Pancreas (tissue), 10 donors: ENCODE results near the gene HCN1. TPM values are rescaled to one million over a fixed set of nuclear protein-coding genes. Genes with fewer than 3 reads are reported as not detected.
A peak's percentile ranks its signal among the peaks of the same experiment; 100 is the strongest.

Experiments used
- ATAC-seq, 4 donors: fragments of 200-7000 bp; cut with Tn5 transposase; one replicate each; pipeline versions ENCODE4 v1.8.0 to v1.9.1; 2020; ENCODE audit warnings: mild to moderate bottlenecking in 4 of 4, moderate library complexity in 4 of 4
- DNase-seq, 6 donors: peaks; one replicate each; pipeline ENCODE4 v3.0.0-alpha.2; 2020
- FAIRE-seq: peaks from 2 replicates; lab custom pipeline; 2012; peaks lifted over from hg19 to GRCh38; lab: Jason Lieb, UNC
- H3K27ac ChIP-seq, 4 donors: fragments of 200-600 bp; sonication (generic); 1 replicate in 3 of 4; 2 replicates in 1 of 4; pipeline versions ENCODE4 v1.5.0 to v1.8.0; 2020
- H3K27me3 ChIP-seq, 4 donors: fragments of 200-600 bp; one replicate each; pipeline ENCODE4 v1.8.0; 2021
- H3K36me3 ChIP-seq, 3 donors: fragments of 200-600 bp; sonication (generic) in 1 of 3; one replicate each; pipeline versions ENCODE4 v1.5.0 to v1.8.0; 2020 to 2021
- H3K4me1 ChIP-seq, 3 donors: fragments of 200-600 bp; one replicate each; pipeline ENCODE4 v1.8.0; 2021
- H3K4me3 ChIP-seq, 4 donors: fragments of 200-600 bp; sonication (generic) in 2 of 4; one replicate each; pipeline versions ENCODE4 v1.5.0 to v1.8.0; 2020 to 2021
- H3K9me3 ChIP-seq, 4 donors: fragments of 200-600 bp; one replicate each; pipeline ENCODE4 v1.8.0; 2021
- WGBS, 2 donors: extraction: QIAGEN DNeasy Blood & Tissue Kit; methylation state at CpG; one replicate each; pipeline ENCODE4 v1.1.7; 2013; 5-methylcytosine and 5-hydroxymethylcytosine counted together
- intact Hi-C, 3 donors: fragments of 100-400 bp; cut with DNase I; formaldehyde crosslinking; loops; one replicate each; pipeline versions ENCODE4 v1.11.1 to v1.14.2; 2022
- polyA plus RNA-seq, 2 donors: library from polyadenylated mRNA; stranded (reverse); fragments of 200-250 nt; gene quantifications; one replicate each; pipeline ENCODE4 v1.2.3, GENCODE V29; 2013
- total RNA-seq, 6 donors: library from RNA; stranded (reverse); fragmentation: NEBNext Ultra II Directional in 4 of 6; extraction: Animal tissue kit (Norgen Biotek cat#: 25700) in 4 of 6; gene quantifications; one replicate each; pipeline versions ENCODE4 v1.2.1 to v1.2.4, GENCODE V29; 2021 to 2023
- TF ChIP-seq, protein P1 (sequence below), 4 donors: fragments of 200-600 bp; sonication (generic) in 3 of 4; IDR thresholded peaks; one replicate each; pipeline versions ENCODE4 v1.5.0 to v1.8.0; 2021; ENCODE audit warnings: antibody characterized with exemption in 4 of 4
- donor health status: healthy with polysubstance abuse.
- donor health status: DM: no; HTN: no; CAD: no; lungs with moderate emphysema.
- donor health status: DM: no; HTN: no; CAD: no.
- donor health status: control.
- donor health status: control.
- donor health status: Bipolar disorder and iron deficiency.
- donor health status: DM: yes; HTN: yes; CAD: no.
- donor health status: DM: no; HTN: no; CAD: no.
- donor health status: DM: no; HTN: no; CAD: no.
- donor health status: DM: yes; HTN: yes; CAD: no.

HCN1 gene
- total and polyA plus RNA-seq, 8 donors, result 0.08 to 1.5 (median 0.33) TPM

DNA sequence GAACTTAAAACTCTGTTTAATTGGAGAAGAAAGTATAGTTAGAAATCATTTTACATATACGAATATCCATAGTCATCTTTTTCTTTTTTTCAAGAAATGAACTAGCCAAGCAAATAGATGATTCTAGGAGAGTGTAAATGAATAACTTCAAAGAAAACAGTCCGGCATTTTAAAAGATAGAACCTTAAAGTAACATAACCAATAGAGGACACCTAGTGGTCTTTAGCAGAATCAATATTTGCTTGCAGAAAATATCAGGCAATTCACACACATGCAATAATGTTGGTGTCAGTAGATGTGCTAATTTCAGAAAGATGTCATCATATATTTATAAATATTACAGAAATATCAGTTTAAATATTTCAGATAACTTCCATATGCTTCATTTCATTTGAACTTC lies 57.1 kb downstream of the HCN1 start:
- TF ChIP-seq, protein P1, sequence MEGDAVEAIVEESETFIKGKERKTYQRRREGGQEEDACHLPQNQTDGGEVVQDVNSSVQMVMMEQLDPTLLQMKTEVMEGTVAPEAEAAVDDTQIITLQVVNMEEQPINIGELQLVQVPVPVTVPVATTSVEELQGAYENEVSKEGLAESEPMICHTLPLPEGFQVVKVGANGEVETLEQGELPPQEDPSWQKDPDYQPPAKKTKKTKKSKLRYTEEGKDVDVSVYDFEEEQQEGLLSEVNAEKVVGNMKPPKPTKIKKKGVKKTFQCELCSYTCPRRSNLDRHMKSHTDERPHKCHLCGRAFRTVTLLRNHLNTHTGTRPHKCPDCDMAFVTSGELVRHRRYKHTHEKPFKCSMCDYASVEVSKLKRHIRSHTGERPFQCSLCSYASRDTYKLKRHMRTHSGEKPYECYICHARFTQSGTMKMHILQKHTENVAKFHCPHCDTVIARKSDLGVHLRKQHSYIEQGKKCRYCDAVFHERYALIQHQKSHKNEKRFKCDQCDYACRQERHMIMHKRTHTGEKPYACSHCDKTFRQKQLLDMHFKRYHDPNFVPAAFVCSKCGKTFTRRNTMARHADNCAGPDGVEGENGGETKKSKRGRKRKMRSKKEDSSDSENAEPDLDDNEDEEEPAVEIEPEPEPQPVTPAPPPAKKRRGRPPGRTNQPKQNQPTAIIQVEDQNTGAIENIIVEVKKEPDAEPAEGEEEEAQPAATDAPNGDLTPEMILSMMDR (IDR thresholded peaks at IDR 0.05), result peak in 1 of 4 donors; percentile 18
- Histone ChIP-seq H3K9me3 (no peaks in the 10 kb centered on the region), H3K36me3 (no peaks in the 10 kb centered on the region), H3K4me1 (peaks cover 0 to 15% (median 0%) of the 10 kb centered on the region in 3 donors), H3K27me3 (no peaks in the 10 kb centered on the region), H3K4me3 (no peak overlapping the region), H3K27ac (no peak overlapping the region)
- FAIRE-seq (no peak), ATAC-seq (peak in 3 of 4 donors; percentile 73 to 87 (median 77)), DNase-seq (no peak)
- intact Hi-C loops, result no loop called here
- WGBS, 2 donors, result 3 to 8% methylated on average over 2 of the region's 2 CpGs

- no peaks in the 10 kb centered on the region for H3K9me3 ChIP-seq
- ATAC-seq (no peak), FAIRE-seq (no peak), DNase-seq (no peak)
- no peak overlapping the region for H3K27ac ChIP-seq
- TF ChIP-seq, protein P1 (IDR thresholded peaks at IDR 0.05), result no peak
- H3K27me3 ChIP-seq, result no peaks in the 10 kb centered on the region
- 76 to 84% methylated on average over 2 of the region's 2 CpGs for WGBS, 2 donors
- no peak overlapping the region for H3K4me3 ChIP-seq
- H3K4me1 ChIP-seq, result no peaks in the 10 kb centered on the region
- H3K36me3 ChIP-seq, result no peaks in the 10 kb centered on the region
- intact Hi-C loops, result no loop called here
Observed at GRCh38 chr5:45627076-45627656, 69.0 kb downstream of the HCN1 start.

DNA sequence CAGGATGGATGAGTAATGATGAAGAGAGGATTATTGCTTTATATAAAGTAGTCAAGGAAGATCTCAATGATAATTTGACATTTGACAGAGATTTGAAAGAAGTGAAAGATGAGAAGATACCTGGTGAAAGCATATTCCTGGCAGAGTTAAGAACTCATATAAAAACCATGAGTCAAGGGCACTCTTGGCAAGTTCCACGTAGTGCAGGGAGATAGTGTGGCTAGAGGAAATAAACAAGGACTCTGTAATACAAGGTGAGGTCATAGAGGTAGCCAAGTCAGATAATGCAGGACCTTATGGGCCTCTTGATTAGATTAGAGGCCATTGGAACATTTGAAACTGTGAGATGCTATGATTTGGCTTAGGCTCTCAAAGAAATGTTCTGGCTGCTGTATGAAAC lies 72.3 kb downstream of the HCN1 start:
- H3K4me3 ChIP-seq, result no peak overlapping the region
- FAIRE-seq (no peak), ATAC-seq (peak; percentile 67 to 97 (median 90)), DNase-seq (peak in 1 of 6 donors; percentile 17)
- WGBS, 2 donors, result 18 to 23% methylated on average over 1 of the region's 1 CpG
- H3K9me3 ChIP-seq, result no peaks in the 10 kb centered on the region
- TF ChIP-seq, protein P1 (IDR thresholded peaks at IDR 0.05), result no peak
- no peaks in the 10 kb centered on the region for H3K36me3 ChIP-seq
- H3K27me3 ChIP-seq, result no peaks in the 10 kb centered on the region
- no peaks in the 10 kb centered on the region for H3K4me1 ChIP-seq
- intact Hi-C loops, result no loop called here
- no peak overlapping the region for H3K27ac ChIP-seq

- H3K9me3 ChIP-seq, result no peaks in the 10 kb centered on the region
- TF ChIP-seq, protein P1 (IDR thresholded peaks at IDR 0.05), result no peak
- no peaks in the 10 kb centered on the region for H3K36me3 ChIP-seq
- H3K4me3 ChIP-seq, result no peak overlapping the region
- intact Hi-C loops, result no loop called here
- DNase-seq (no peak), FAIRE-seq (no peak), ATAC-seq (no peak)
- H3K4me1 ChIP-seq, result no peaks in the 10 kb centered on the region
- H3K27me3 ChIP-seq, result no peaks in the 10 kb centered on the region
- H3K27ac ChIP-seq, result no peak overlapping the region
Observed at GRCh38 chr5:45622365-45622764, 73.8 kb downstream of the HCN1 start.

- WGBS, 2 donors, result 75 to 80% methylated on average over 3 of the region's 3 CpGs
- ATAC-seq, result no peak
- intact Hi-C loops, result no loop called here
- Histone ChIP-seq H3K4me1 (no peaks in the 10 kb centered on the region), H3K27me3 (no peaks in the 10 kb centered on the region), H3K4me3 (no peak overlapping the region), H3K9me3 (no peaks in the 10 kb centered on the region), H3K27ac (no peak overlapping the region), H3K36me3 (no peaks in the 10 kb centered on the region)
- no peak for FAIRE-seq
- DNase-seq, result no peak
- TF ChIP-seq, protein P1 (IDR thresholded peaks at IDR 0.05), result no peak
Observed at GRCh38 chr5:45617859-45618416, 78.2 kb downstream of the HCN1 start.
